Stomach (tissue), 9 donors: ENCODE results near the gene SEZ6L. TPM values are rescaled to one million over a fixed set of nuclear protein-coding genes. Genes with fewer than 3 reads are reported as not detected.

Experiments
- DNase-seq, 2 donors: peaks; one replicate each; pipeline versions ENCODE4 v3.0.0 to v3.0.0-alpha.2; 2013 to 2019
- H3K27ac ChIP-seq, 5 donors: fragments of 200-600 bp in 4 of 5; sonication (generic) in 4 of 5; one replicate each; pipeline ENCODE4 v1.5.1; 2013 to 2019; ENCODE audit warnings: mild to moderate bottlenecking in 1 of 5, moderate library complexity in 1 of 5
- H3K27me3 ChIP-seq, 3 donors: fragments of 200-600 bp; sonication (generic); one replicate each; pipeline ENCODE4 v1.5.1; 2017 to 2019; ENCODE audit warnings: mixed run types in 1 of 3
- H3K36me3 ChIP-seq, 4 donors: fragments of 200-600 bp; sonication (generic); 1 replicate in 3 of 4; 2 replicates in 1 of 4; pipeline ENCODE4 v1.5.1; 2016 to 2019
- H3K4me1 ChIP-seq, 4 donors: fragments of 200-600 bp; sonication (generic); one replicate each; pipeline ENCODE4 v1.5.1; 2016 to 2019
- H3K4me3 ChIP-seq, 4 donors: fragments of 200-600 bp; sonication (generic) in 3 of 4; one replicate each; pipeline ENCODE4 v1.5.1; 2016 to 2019; ENCODE audit warnings: mild to moderate bottlenecking in 1 of 4
- H3K9me3 ChIP-seq, 4 donors: fragments of 200-600 bp; sonication (generic); one replicate each; pipeline ENCODE4 v1.5.1; 2016 to 2019
- CTCF ChIP-seq, 7 experiments: fragments of 450-650 bp in 4 of 7; fragments of 200-600 bp in 3 of 7; sonication (generic) in 3 of 7; IDR thresholded peaks; one replicate each; pipeline ENCODE4 v1.5.1; 2016 to 2019; ENCODE audit warnings: antibody characterized with exemption in 7 of 7, control low read depth in 2 of 7, mild to moderate bottlenecking in 1 of 7
- EP300 ChIP-seq: sonication (generic); formaldehyde crosslinking; IDR thresholded peaks from one replicate; pipeline ENCODE4 v1.6.1; 2017; ENCODE audit warnings: antibody characterized with exemption
- POLR2A ChIP-seq, 4 donors: fragments of 450-650 bp; IDR thresholded peaks; one replicate each; pipeline ENCODE4 v1.6.1; 2016; ENCODE audit warnings: antibody characterized with exemption in 4 of 4, control low read depth in 2 of 4, mild to moderate bottlenecking in 1 of 4, moderate library complexity in 1 of 4
- POLR2AphosphoS5 ChIP-seq, 3 donors: sonication (generic); formaldehyde crosslinking; IDR thresholded peaks; one replicate each; pipeline ENCODE4 v1.6.1; 2016; ENCODE audit warnings: antibody characterized with exemption in 3 of 3
- WGBS, 5 donors: extraction: QIAGEN DNeasy Blood & Tissue Kit in 3 of 5; methylation state at CpG; one replicate each; pipeline versions ENCODE4 v1.1.5 to v1.1.7; 2013 to 2018; 5-methylcytosine and 5-hydroxymethylcytosine counted together
- intact Hi-C: fragments of 100-400 bp; cut with DNase I; formaldehyde crosslinking; loops from one replicate; pipeline ENCODE4 v1.15.1; 2023; ENCODE audit warnings: low total_unique reads
- polyA plus RNA-seq, 3 donors: library from polyadenylated mRNA; stranded (reverse); fragments of 200-250 nt; gene quantifications; one replicate each; pipeline ENCODE4 v1.2.3, GENCODE V29; 2013
- total RNA-seq, 5 donors: library from RNA; depleted of rRNA; stranded (reverse); fragments of >200 nt; gene quantifications; one replicate each; pipeline versions ENCODE4 v1.1.0 to v1.2.3, GENCODE V29; 2014 to 2016
- donor health status: healthy with polysubstance abuse.
- donor health status: Bipolar disorder and iron deficiency.
- donor health status: healthy.

SEZ6L gene
- total and polyA plus RNA-seq, 8 donors = 0.03 to 1.1 (median 0.06) TPM; not detected in 5

GRCh38 chr22:26324150-26324549, 154.9 kb downstream of the SEZ6L start:
- Histone ChIP-seq H3K9me3 (no peaks in the 10 kb centered on the region), H3K27ac (no peak overlapping the region), H3K36me3 (no peaks in the 10 kb centered on the region), H3K4me3 (no peak overlapping the region), H3K4me1 (no peaks in the 10 kb centered on the region), H3K27me3 (peaks cover 0 to 51% (median 11%) of the 10 kb centered on the region in 3 donors)
- no peak for DNase-seq
- WGBS, 5 donors = 54 to 82% (median 61%) methylated on average over 4 of the region's 4 CpGs
- intact Hi-C loops = no loop called here
- TF ChIP-seq CTCF (IDR thresholded peaks at IDR 0.05) = no peak
- TF ChIP-seq EP300 = no peak
- no peak for TF ChIP-seq POLR2AphosphoS5 (IDR thresholded peaks at IDR 0.05)
- TF ChIP-seq POLR2A (IDR thresholded peaks at IDR 0.05) = no peak

GRCh38 chr22:26325641-26326040, 156.4 kb downstream of the SEZ6L start:
- WGBS, 5 donors = 59 to 73% (median 67%) methylated on average over 4 of the region's 4 CpGs
- intact Hi-C loops = no loop called here
- no peaks in the 10 kb centered on the region for H3K4me1 ChIP-seq
- no peak overlapping the region for H3K27ac ChIP-seq
- H3K27me3 ChIP-seq = peaks cover 0 to 46% (median 11%) of the 10 kb centered on the region in 3 donors
- no peaks in the 10 kb centered on the region for H3K9me3 ChIP-seq
- no peaks in the 10 kb centered on the region for H3K36me3 ChIP-seq
- no peak overlapping the region for H3K4me3 ChIP-seq
- no peak for TF ChIP-seq EP300
- no peak for TF ChIP-seq CTCF (IDR thresholded peaks at IDR 0.05)
- TF ChIP-seq POLR2AphosphoS5 (IDR thresholded peaks at IDR 0.05) = no peak
- no peak for TF ChIP-seq POLR2A (IDR thresholded peaks at IDR 0.05)
- no peak for DNase-seq

- Histone ChIP-seq H3K27me3 (peaks cover 0 to 50% (median 11%) of the 10 kb centered on the region in 3 donors), H3K27ac (no peak overlapping the region), H3K4me3 (no peak overlapping the region), H3K9me3 (no peaks in the 10 kb centered on the region), H3K4me1 (no peaks in the 10 kb centered on the region), H3K36me3 (no peaks in the 10 kb centered on the region)
- DNase-seq = no peak
- intact Hi-C loops = no loop called here
- TF ChIP-seq CTCF (IDR thresholded peaks at IDR 0.05) (no peak), POLR2AphosphoS5 (IDR thresholded peaks at IDR 0.05) (no peak), EP300 (no peak), POLR2A (IDR thresholded peaks at IDR 0.05) (no peak)
- WGBS, 5 donors = 58 to 79% (median 61%) methylated on average over 4 to 20 of the region's 20 CpGs
These were observed 157.5 kb downstream of the SEZ6L start for GRCh38 chr22:26326803-26327202.

GRCh38 chr22:26327306-26327705, 158.0 kb downstream of the SEZ6L start:
- WGBS, 5 donors = 82 to 94% (median 92%) methylated on average over 6 of the region's 6 CpGs
- no peak for DNase-seq
- no peak overlapping the region for H3K4me3 ChIP-seq
- H3K36me3 ChIP-seq = no peaks in the 10 kb centered on the region
- H3K27ac ChIP-seq = no peak overlapping the region
- intact Hi-C loops = no loop called here
- TF ChIP-seq CTCF (IDR thresholded peaks at IDR 0.05) (no peak), POLR2AphosphoS5 (IDR thresholded peaks at IDR 0.05) (no peak), POLR2A (IDR thresholded peaks at IDR 0.05) (no peak)
- H3K9me3 ChIP-seq = no peaks in the 10 kb centered on the region
- H3K4me1 ChIP-seq = no peaks in the 10 kb centered on the region
- peaks cover 0 to 50% (median 11%) of the 10 kb centered on the region in 3 donors for H3K27me3 ChIP-seq
